Adrenal gland (tissue), 12 donors: ENCODE results near the gene SLC29A1. TPM values are rescaled to one million over a fixed set of nuclear protein-coding genes. Genes with fewer than 3 reads are reported as not detected.
A peak's percentile ranks its signal among the peaks of the same experiment; 100 is the strongest.

Experiments
- DNase-seq, 7 donors: peaks; one replicate each; pipeline ENCODE4 v3.0.0-alpha.2; 2019 to 2020
- H3K27ac ChIP-seq, 5 donors: fragments of 200-600 bp; sonication (generic) in 4 of 5; 1 replicate in 3 of 5; 2 replicates in 2 of 5; pipeline versions ENCODE4 v1.5.1 to v1.8.0; 2016 to 2020; ENCODE audit warnings: mild to moderate bottlenecking in 1 of 5
- H3K27me3 ChIP-seq: fragments of 200-600 bp; 2 replicates; pipeline ENCODE4 v1.8.0; 2021
- H3K36me3 ChIP-seq, 2 donors: fragments of 200-600 bp; replicated peaks in 1 of 2; 1 replicate in 1 of 2; 2 replicates in 1 of 2; pipeline versions ENCODE4 v1.5.1 to v1.8.0; 2018 to 2022
- H3K4me1 ChIP-seq, 2 donors: fragments of 200-600 bp; replicated peaks in 1 of 2; 1 replicate in 1 of 2; 2 replicates in 1 of 2; pipeline versions ENCODE4 v1.5.1 to v1.8.0; 2018 to 2021
- H3K4me3 ChIP-seq, 4 donors: fragments of 200-600 bp; sonication (generic) in 3 of 4; one replicate each; pipeline ENCODE4 v1.5.1; 2016 to 2018
- H3K9me3 ChIP-seq, 3 donors: fragments of 200-600 bp; sonication (generic) in 1 of 3; replicated peaks in 1 of 3; 1 replicate in 2 of 3; 2 replicates in 1 of 3; pipeline versions ENCODE4 v1.5.1 to v1.8.0; 2016 to 2021
- CTCF ChIP-seq, 6 experiments: fragments of 450-650 bp in 4 of 6; fragments of 200-600 bp in 2 of 6; sonication (generic) in 1 of 6; IDR thresholded peaks; 1 replicate in 5 of 6; 2 replicates in 1 of 6; pipeline versions ENCODE4 v1.5.1 to v1.8.0; 2016 to 2021; ENCODE audit warnings: antibody characterized with exemption in 6 of 6, mild to moderate bottlenecking in 2 of 6, moderate library complexity in 1 of 6
- POLR2A ChIP-seq, 2 donors: fragments of 450-650 bp; IDR thresholded peaks; one replicate each; pipeline ENCODE4 v1.6.1; 2017; ENCODE audit warnings: antibody characterized with exemption in 2 of 2, mild to moderate bottlenecking in 2 of 2, moderate library complexity in 1 of 2
- WGBS, 4 donors: extraction: QIAGEN DNeasy Blood & Tissue Kit in 2 of 4; methylation state at CpG; one replicate each; pipeline versions ENCODE4 v1.1.5 to v1.1.7; 2013 to 2017; 5-methylcytosine and 5-hydroxymethylcytosine counted together
- intact Hi-C, 2 donors: fragments of 100-400 bp; cut with DNase I; formaldehyde crosslinking; loops; one replicate each; pipeline versions ENCODE4 v1.14.1 to v1.15.0; 2022 to 2023
- polyA plus RNA-seq, 3 donors: library from polyadenylated mRNA; stranded (reverse); fragments of 200-250 nt in 2 of 3; fragments of 350-450 nt in 1 of 3; fragmentation: Illumina TruSeq in 1 of 3; extraction: RNeasy Lipid Tissue Mini Kit (QIAGEN cat#74804) in 1 of 3; gene quantifications; one replicate each; pipeline ENCODE4 v1.2.3, GENCODE V29; 2013 to 2014
- total RNA-seq, 9 donors: library from RNA; depleted of rRNA in 4 of 9; stranded (reverse); fragments of >200 nt in 4 of 9; fragments of 120-200 nt in 1 of 9; fragmentation: NEBNext Ultra II Directional in 1 of 9; extraction: Animal tissue kit (Norgen Biotek cat#: 25700) in 1 of 9; gene quantifications; one replicate each; pipeline versions ENCODE4 v1.1.0 to v1.2.4, GENCODE V29; 2013 to 2023
- donor health status: healthy with polysubstance abuse.
- donor health status: Bipolar disorder and iron deficiency.
- donor health status: DM: yes; HTN: yes; CAD: no.
- donor health status: DM: no; HTN: no; CAD: no.
- donor health status: DM: no; HTN: no; CAD: no.
- donor health status: DM: yes; HTN: yes; CAD: no.

The SLC29A1 gene
- total and polyA plus RNA-seq, 12 donors, result 48.6 to 356 (median 134) TPM

DNA sequence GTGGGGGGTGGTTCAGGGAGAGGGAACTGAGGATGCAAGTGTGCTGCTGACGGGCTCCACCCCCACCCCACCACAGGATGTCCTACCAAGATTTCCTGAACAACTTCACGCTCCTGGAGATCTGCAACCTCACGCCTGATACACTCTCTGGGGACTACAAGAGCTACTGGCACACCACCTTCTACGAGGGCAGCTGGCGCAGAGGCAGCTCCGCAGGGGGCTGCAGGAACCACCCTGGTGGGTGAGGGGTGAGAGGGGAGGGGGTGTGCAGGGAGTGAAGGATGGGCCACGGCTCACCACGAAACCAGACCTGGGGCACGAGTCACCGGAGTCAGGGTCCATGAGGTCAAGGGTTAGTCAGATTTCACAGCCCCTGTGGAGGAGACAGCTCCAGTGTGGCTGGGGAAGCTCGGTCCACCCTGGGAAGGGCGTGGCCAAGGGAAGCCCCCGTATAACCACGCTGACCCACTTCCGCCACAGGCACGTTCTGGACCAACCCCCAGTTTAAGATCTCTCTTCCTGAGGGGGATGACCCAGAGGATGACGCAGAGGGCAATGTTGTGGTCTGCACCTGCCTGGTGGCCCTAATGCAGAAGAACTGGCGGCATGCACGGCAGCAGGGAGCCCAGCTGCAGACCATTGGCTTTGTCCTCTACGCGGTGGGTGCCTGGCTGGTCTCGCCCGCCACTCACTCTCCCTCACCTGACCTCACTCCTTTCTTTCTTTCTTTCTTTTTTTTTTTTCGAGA is 46.5 kb upstream of the SLC29A1 start:
- Histone ChIP-seq H3K27ac (peak overlapping the region in 1 of 5 donors; percentile 8), H3K4me3 (no peak overlapping the region), H3K9me3 (no peaks in the 10 kb centered on the region), H3K27me3 (no peaks in the 10 kb centered on the region), H3K36me3 (no peaks in the 10 kb centered on the region), H3K4me1 (peaks cover 0 to 15% of the 10 kb centered on the region in 2 donors)
- intact Hi-C loops, result loop anchor here in 1 of 2 donors (5.0 to 10.0 kb wide), 2 partner anchors 40 to 158 kb away; partner anchors contain the start of gene MYMX
- WGBS, 4 donors, result 68 to 78% (median 74%) methylated on average over 24 of the region's 24 CpGs
- no peak for DNase-seq
- TF ChIP-seq CTCF (IDR thresholded peaks at IDR 0.05) (no peak), POLR2A (IDR thresholded peaks at IDR 0.05) (no peak)

GRCh38 chr6:44177691-44178423 is 45.5 kb upstream of the SLC29A1 start:
- peak overlapping the region in 2 of 5 donors; percentile 32 to 53 for H3K27ac ChIP-seq
- no peak overlapping the region for H3K4me3 ChIP-seq
- intact Hi-C loops, result loop anchor here in 1 of 2 donors (5.0 to 10.0 kb wide), 2 partner anchors 39 to 157 kb away; partner anchors contain the start of gene MYMX
- H3K9me3 ChIP-seq, result no peaks in the 10 kb centered on the region
- no peaks in the 10 kb centered on the region for H3K36me3 ChIP-seq
- DNase-seq, result peak in 6 of 7 donors; percentile 58 to 86 (median 69)
- H3K4me1 ChIP-seq, result peaks cover 0 to 13% of the 10 kb centered on the region in 2 donors
- no peak for TF ChIP-seq CTCF (IDR thresholded peaks at IDR 0.05)
- TF ChIP-seq POLR2A (IDR thresholded peaks at IDR 0.05), result no peak
- H3K27me3 ChIP-seq, result no peaks in the 10 kb centered on the region
- 76 to 84% (median 80%) methylated on average over 12 to 13 of the region's 13 CpGs for WGBS, 4 donors

DNA sequence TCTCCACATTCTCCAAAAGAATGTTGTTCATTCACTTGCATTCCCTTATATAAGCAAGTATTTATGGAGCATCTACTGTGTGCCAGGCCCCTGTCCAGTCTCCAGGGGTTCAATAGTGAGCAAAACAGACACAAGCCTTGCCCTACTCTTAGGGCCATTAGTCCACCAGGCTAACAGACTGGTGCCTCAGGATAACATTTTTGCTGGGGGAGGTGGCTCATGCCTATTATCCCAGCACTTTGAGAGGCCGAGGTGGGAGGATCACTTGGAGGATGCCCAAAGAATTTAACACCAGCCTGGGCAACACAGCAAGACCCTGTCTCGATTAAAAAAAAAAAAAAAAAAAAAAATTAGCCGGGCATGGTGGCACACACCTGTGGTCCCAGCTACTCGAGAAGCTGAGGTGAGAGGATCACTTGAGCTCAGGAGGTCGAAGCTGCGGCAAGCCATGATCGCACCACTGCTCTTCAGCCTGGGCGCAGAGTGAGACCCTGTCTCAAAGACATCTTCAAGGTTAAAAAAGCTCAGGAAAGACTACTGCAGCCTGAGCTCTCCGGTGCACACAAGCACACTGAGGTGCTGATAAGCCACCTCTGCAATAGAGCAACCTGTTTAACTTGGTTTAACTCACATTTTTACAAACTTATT is 44.8 kb upstream of the SLC29A1 start:
- peaks cover 0 to 9% of the 10 kb centered on the region in 2 donors for H3K4me1 ChIP-seq
- no peak for DNase-seq
- no peaks in the 10 kb centered on the region for H3K27me3 ChIP-seq
- no peaks in the 10 kb centered on the region for H3K9me3 ChIP-seq
- no peak overlapping the region for H3K4me3 ChIP-seq
- H3K27ac ChIP-seq, result peak overlapping the region in 2 of 5 donors; percentile 32 to 58
- H3K36me3 ChIP-seq, result no peaks in the 10 kb centered on the region
- TF ChIP-seq CTCF (IDR thresholded peaks at IDR 0.05) (no peak), POLR2A (IDR thresholded peaks at IDR 0.05) (no peak)
- WGBS, 4 donors, result 81 to 88% (median 86%) methylated on average over 8 to 9 of the region's 9 CpGs
- intact Hi-C loops, result loop anchor here in 1 of 2 donors (5.0 to 10.0 kb wide), 2 partner anchors 39 to 156 kb away; partner anchors contain the start of gene MYMX
